GM18868 (cell line): ENCODE measurements around the gene MYO18B.

ENCODE experiments used
- ATAC-seq: cut with Tn5 transposase; IDR thresholded peaks from one replicate; pipeline ENCODE4 v1.9.1; 2021; ENCODE audit warnings: mild to moderate bottlenecking, moderate library complexity; ENCODE audit not compliant: unreplicated experiment

MYO18B gene

GRCh38 chr22:25774575-25775026 lies 32.6 kb downstream of the MYO18B start:
- no peak for ATAC-seq

DNA sequence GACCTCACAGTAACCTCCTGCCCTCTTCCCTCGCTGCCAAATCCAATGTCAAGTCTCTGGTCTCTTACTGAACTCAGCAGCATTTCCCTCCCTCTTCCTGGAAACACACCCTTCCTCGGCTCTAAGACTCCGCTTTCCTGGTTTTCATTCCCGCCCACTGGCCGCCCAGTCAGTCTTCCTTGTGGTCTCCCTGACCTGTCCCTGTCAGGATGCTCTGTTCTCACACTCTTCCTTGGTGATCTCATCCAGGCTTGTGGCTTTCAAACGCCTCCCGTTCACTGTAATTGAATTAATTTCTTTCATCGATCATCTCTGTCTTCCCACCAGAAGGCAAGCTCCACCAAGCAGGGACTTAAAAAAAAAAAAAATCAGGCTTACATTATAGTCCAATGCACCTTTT lies 33.5 kb downstream of the MYO18B start:
- no peak for ATAC-seq

- no peak for ATAC-seq
These were observed 35.4 kb downstream of the MYO18B start for GRCh38 chr22:25777411-25777810.

DNA sequence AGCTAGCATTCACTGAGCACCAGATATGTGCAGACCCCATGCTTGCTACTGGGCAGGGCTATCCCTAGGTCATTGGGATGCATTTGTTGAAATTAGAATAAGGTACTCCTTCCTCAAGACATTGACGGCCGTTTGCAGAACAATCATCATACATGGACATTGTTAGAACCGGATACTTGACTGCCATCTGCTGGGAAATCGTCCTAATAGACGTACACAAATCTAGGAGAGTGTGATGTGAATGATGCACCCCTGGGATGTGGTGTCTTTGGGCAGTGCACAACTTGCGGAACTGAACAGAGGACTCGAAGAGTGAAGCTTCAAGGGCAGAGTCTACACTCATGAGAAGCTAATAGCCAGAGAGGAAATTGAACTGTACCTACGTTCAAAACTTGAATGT lies 35.9 kb downstream of the MYO18B start:
- no peak for ATAC-seq

DNA sequence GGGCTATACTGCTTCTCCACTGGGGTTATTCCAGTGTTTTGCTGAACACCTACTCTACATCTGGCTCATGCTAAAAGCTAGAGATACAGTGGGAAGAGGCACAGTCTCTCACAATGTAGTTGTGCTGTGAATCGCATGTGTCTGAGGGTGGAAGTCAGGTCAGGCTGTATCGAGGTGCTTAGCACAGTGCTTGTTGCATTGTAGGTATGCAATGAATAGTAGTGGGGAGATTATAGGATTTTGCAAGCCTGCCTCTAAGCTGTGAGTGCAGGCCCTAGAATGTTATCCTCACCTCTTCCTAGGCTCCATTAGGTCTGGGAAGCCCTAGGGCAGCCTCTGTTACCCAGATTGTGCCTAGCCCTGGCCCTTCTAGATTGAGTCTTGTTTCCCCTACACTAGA lies 37.4 kb downstream of the MYO18B start:
- no peak for ATAC-seq

- ATAC-seq: no peak
These were observed 37.9 kb downstream of the MYO18B start for GRCh38 chr22:25779890-25780289.

GRCh38 chr22:25780673-25781072 lies 38.7 kb downstream of the MYO18B start:
- no peak for ATAC-seq

- ATAC-seq: no peak
These were observed 39.8 kb downstream of the MYO18B start for GRCh38 chr22:25781801-25782200.

- no peak for ATAC-seq
These were observed 40.8 kb downstream of the MYO18B start for GRCh38 chr22:25782831-25783230.

DNA sequence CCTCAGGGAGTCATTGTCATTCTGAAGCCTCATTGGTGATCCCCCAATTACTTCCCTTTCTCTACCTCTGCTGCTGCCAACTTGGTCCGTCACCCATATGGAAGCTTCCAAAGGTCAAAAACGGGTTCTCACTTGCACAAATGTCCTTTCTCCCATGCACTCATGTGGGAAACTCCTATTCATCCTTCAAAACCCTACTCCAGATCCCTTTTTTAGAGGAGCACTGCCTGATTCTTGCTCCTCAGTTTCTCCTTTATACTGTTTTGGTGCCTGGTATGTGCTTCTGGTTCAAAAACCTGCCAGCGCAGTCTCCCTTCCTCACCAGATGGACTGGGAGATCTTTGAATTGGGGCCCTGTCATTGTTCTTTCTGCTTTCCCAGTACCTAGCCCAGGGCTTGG lies 41.9 kb downstream of the MYO18B start:
- ATAC-seq: no peak

DNA sequence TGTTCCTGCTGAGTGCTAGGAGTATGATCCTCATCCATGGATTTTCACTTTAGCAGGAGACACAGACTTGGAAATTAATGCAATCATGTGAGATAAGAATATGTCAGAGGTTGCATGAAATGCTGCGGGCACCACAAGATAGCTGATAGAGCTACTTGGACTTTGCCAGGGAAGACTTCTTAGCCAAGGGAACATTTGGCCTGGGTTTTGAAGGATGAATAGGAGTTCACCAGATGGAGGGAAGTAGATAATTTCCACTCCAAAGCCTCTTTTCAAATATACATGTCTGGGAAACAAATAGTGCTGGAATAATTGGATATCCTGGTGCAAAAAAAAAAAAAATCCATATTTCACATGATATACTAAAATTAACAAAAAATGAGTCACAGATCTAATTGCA lies 44.2 kb downstream of the MYO18B start:
- ATAC-seq: no peak

GRCh38 chr22:25791556-25791955 lies 49.6 kb downstream of the MYO18B start:
- ATAC-seq: no peak

DNA sequence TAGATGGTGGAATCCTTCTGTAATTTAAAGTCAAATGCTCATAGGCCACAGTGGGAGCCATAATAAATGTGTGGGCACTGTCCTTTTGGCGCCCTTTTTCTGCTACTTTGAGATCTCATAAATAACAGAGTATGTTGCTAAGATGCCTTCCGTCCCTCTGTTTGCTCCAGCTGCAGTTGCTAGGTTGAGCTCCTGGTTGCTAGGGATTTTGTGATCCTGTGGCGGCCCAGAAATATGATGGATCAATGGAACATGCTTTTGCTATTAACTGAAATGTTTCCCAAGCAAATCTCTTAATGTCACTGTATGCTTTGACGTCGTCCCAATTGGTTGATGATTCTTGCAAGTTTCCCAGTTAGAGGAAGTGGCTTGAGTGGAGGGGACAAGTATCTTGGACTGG lies 53.5 kb downstream of the MYO18B start:
- ATAC-seq: no peak

GRCh38 chr22:25797498-25798290 lies 55.7 kb downstream of the MYO18B start:
- ATAC-seq: no peak

DNA sequence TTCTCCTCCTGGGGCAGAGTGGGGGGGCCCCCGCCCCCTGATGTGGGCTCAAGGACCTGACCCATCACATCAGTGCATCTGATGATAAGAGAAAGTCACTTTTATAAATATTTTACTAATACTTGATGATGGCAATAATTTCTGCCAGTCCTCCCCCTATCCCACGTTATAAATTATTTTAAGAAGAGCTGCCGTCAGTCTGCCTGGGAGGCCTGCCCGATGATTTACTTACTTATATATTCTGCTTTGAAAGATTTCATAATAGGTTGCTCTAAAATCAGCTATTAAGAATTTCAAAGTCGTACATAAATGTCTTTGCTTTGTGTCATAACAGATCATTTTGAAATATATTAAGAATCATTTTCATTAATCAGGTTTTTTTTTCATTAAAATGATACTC lies 58.8 kb downstream of the MYO18B start:
- no peak for ATAC-seq

DNA sequence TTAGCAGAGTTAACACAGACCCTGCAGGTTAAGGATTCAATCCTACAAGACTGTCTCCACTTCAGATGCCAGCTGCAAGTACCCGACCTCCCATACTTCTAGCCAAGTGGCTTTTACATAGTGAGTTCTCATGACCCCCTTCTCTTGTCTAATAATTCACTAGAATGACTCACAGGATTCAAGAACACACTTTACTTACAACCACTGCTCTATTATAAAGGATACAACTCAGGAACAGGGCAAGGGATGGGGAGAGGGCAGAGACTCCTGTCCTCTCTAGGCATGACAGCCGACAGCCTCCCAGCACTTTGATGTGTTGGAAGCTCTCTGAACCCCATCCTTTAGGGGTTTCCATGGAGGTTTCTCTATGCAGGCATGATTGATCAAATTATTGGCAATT lies 60.0 kb downstream of the MYO18B start:
- no peak for ATAC-seq

GRCh38 chr22:25804676-25805075 lies 62.7 kb downstream of the MYO18B start:
- no peak for ATAC-seq

DNA sequence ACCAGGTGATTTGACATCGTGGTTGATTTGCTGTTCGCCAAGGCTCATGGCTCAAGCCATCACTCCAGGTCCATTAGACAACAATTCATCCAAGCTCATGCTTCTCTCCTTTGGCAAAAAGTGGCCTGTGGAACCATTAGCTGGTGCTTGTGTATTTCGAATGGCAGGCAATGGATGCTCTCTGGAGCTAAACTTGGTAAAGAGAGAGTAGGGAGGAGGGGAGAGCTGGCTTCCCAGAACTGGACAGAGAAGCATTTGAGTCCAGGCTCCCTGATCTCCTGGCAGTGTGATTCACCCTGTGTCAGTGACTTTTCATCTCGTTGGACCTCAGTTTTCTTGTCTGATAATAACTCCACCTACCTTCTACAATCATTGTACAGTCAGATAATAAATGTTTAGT lies 64.6 kb downstream of the MYO18B start:
- ATAC-seq: no peak

DNA sequence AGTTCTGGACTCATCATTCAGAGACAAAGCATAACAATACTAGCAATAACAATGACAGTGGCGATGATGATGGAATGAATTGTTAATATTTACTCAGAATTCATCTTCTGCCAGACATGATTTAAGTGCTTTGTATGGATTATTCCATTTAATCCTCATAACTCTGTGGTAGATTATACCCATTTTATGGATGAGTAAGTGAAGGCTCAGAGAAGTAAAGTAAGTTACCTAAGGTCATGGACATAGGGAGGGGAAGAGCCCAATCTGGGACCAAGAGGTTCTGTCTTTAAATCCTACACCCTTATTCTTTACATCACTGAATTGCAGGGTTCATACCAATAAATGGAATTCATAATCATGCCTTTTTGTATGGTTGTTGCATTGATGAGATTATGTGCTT lies 72.7 kb downstream of the MYO18B start:
- ATAC-seq: no peak

DNA sequence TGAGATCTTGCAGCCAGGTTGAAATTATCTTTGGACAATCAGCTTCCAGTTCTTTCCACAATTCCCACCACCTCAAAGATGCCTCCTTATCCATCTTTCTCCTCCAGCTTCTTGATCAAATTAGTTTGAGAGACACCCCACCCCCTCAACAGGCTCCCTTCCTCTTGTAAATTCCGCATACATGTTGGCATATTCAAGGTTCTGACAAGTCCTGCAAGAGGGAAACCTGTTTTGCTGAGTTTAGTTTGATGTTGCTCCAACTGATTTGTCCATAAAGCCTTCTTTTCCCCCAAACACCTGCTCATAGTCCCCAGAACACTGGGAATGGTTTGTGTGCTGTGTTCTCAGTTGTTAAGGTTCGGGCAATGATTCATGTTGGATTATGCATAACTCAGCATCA lies 73.6 kb downstream of the MYO18B start:
- ATAC-seq: no peak

- ATAC-seq: no peak
These were observed 74.6 kb downstream of the MYO18B start for GRCh38 chr22:25816522-25817059.

GRCh38 chr22:25817092-25817943 lies 75.3 kb downstream of the MYO18B start:
- ATAC-seq: no peak
